Bronchial epithelial cell (primary cell): Measurements from ENCODE around the gene GGACT. TPM values are rescaled to one million over a fixed set of nuclear protein-coding genes. Genes with fewer than 3 reads are reported as not detected.
"Not testable (repeated sequence)": the region's sequence is repeated elsewhere in the genome, so short reads cannot be mapped to it uniquely, and the experiment has no call there.

Experiments
- DNase-seq: peaks from one replicate; pipeline ENCODE4 v3.0.0-alpha.2; 2010; ENCODE audit warnings: low read depth
- FAIRE-seq: peaks from 2 replicates; lab custom pipeline; 2011; peaks lifted over from hg19 to GRCh38; lab: Jason Lieb, UNC
- H3K27me3 ChIP-seq: 2 replicates; pipeline ENCODE4 v1.5.1; 2011; ENCODE audit warnings: low read length; ENCODE audit not compliant: control insufficient read depth, insufficient read depth
- H3K36me3 ChIP-seq: 2 replicates; pipeline ENCODE4 v1.5.1; 2011; ENCODE audit warnings: low read length; ENCODE audit not compliant: control insufficient read depth, insufficient read depth
- H3K4me3 ChIP-seq: 2 replicates; pipeline ENCODE4 v1.5.1; 2011; ENCODE audit warnings: mild to moderate bottlenecking, low read depth, low read length, control low read depth
- CTCF ChIP-seq: IDR thresholded peaks from 2 replicates; pipeline ENCODE4 v1.5.1; 2011; ENCODE audit warnings: mild to moderate bottlenecking, moderate library complexity, low read length, control low read depth, inconsistent platforms; ENCODE audit not compliant: insufficient read depth, severe bottlenecking
- total RNA-seq: library from RNA; depleted of rRNA; stranded (reverse); fragments of >200 nt; gene quantifications from 2 replicates; pipeline ENCODE4 v1.2.1, GENCODE V29; 2014

Gene GGACT
- total RNA-seq, 1 donor from 2014 or later = 5.5 TPM

- H3K4me3 ChIP-seq = no peak overlapping the region
- H3K27me3 ChIP-seq = no peaks in the 10 kb centered on the region
- no peak for TF ChIP-seq CTCF
- no peak for DNase-seq
- H3K36me3 ChIP-seq = no peaks in the 10 kb centered on the region
- FAIRE-seq = no peak
These were observed 60.9 kb downstream of the GGACT start for GRCh38 chr13:100527644-100528043.

GRCh38 chr13:100526318-100527000, 62.1 kb downstream of the GGACT start:
- Histone ChIP-seq H3K27me3 (no peaks in the 10 kb centered on the region), H3K4me3 (no peak overlapping the region), H3K36me3 (no peaks in the 10 kb centered on the region)
- no peak for TF ChIP-seq CTCF
- no peak for FAIRE-seq
- no peak for DNase-seq

- no peak overlapping the region for H3K4me3 ChIP-seq
- H3K27me3 ChIP-seq = no peaks in the 10 kb centered on the region
- FAIRE-seq (no peak), DNase-seq (no peak)
- TF ChIP-seq CTCF = no peak
- H3K36me3 ChIP-seq = no peaks in the 10 kb centered on the region
These were observed 62.9 kb downstream of the GGACT start for GRCh38 chr13:100525453-100526317.

GRCh38 chr13:100524688-100525087, 63.9 kb downstream of the GGACT start:
- H3K4me3 ChIP-seq, FAIRE-seq, DNase-seq, H3K36me3 ChIP-seq, H3K27me3 ChIP-seq: not testable (repeated sequence)

- H3K27me3 ChIP-seq = no peaks in the 10 kb centered on the region
- DNase-seq (no peak), FAIRE-seq (no peak)
- H3K36me3 ChIP-seq = no peaks in the 10 kb centered on the region
- no peak for TF ChIP-seq CTCF
- no peak overlapping the region for H3K4me3 ChIP-seq
These were observed 64.6 kb downstream of the GGACT start for GRCh38 chr13:100523981-100524386.

GRCh38 chr13:100523411-100523810, 65.2 kb downstream of the GGACT start:
- no peak for TF ChIP-seq CTCF
- FAIRE-seq = no peak

More at GRCh38 chr13:100523411-100523810, 65.2 kb downstream of the GGACT start:
- no peak for DNase-seq
- no peaks in the 10 kb centered on the region for H3K27me3 ChIP-seq
- no peak overlapping the region for H3K4me3 ChIP-seq
- no peaks in the 10 kb centered on the region for H3K36me3 ChIP-seq
